HepG2 (cell line): Measurements from ENCODE around the gene KIZ. TPM values are rescaled to one million over a fixed set of nuclear protein-coding genes. Genes with fewer than 3 reads are reported as not detected.

Experiments used
- ARNT2 ChIP-seq: sonication (generic); formaldehyde crosslinking; IDR thresholded peaks from 2 replicates; pipeline ENCODE4 v1.8.0; 2022; ENCODE audit warnings: mild to moderate bottlenecking, low read depth, missing genetic modification reagents, moderate library complexity
- CBFB ChIP-seq: sonication (generic); formaldehyde crosslinking; IDR thresholded peaks from 2 replicates; pipeline ENCODE4 v1.4.0; 2020; ENCODE audit warnings: missing genetic modification reagents
- ETV5 ChIP-seq: IDR thresholded peaks from 2 replicates; pipeline ENCODE4 v1.6.1; 2018; ENCODE audit warnings: missing biosample characterization, missing genetic modification reagents, inconsistent platforms, borderline replicate concordance
- FOXO4 ChIP-seq: sonication (generic); formaldehyde crosslinking; conservative IDR thresholded peaks from 2 replicates; pipeline ENCODE4 v1.8.1; 2023; ENCODE audit warnings: missing genetic modification reagents
- HNF1B ChIP-seq: sonication (generic); formaldehyde crosslinking; IDR thresholded peaks from 2 replicates; pipeline ENCODE4 v1.5.1; 2020; ENCODE audit warnings: mild to moderate bottlenecking, moderate library complexity, missing genetic modification reagents
- KAT8 ChIP-seq: IDR thresholded peaks from 2 replicates; pipeline ENCODE4 v1.6.1; 2016; ENCODE audit warnings: missing genetic modification reagents, missing compliant biosample characterization
- MBNL3 ChIP-seq: fragments of 250-450 bp; sonication (Bioruptor Pico); conservative IDR thresholded peaks from 2 replicates; pipeline ENCODE4 v1.8.0; 2022; ENCODE audit warnings: mild to moderate bottlenecking, inconsistent platforms
- RORA ChIP-seq: sonication (generic); formaldehyde crosslinking; IDR thresholded peaks from 2 replicates; pipeline ENCODE4 v1.5.0; 2020; ENCODE audit warnings: mild to moderate bottlenecking, missing genetic modification reagents, moderate library complexity
- SOX6 ChIP-seq, 2 experiments: fragments of 450-650 bp in 1 of 2; sonication (generic) in 1 of 2; formaldehyde crosslinking in 1 of 2; IDR thresholded peaks; 2 replicates each; pipeline versions ENCODE4 v1.4.0 to v1.6.1; 2017 to 2020; ENCODE audit warnings: antibody characterized with exemption in 1 of 2, mild to moderate bottlenecking in 1 of 2, missing genetic modification reagents in 1 of 2
- TRIM24 ChIP-seq: sonication (generic); formaldehyde crosslinking; IDR thresholded peaks from 2 replicates; pipeline ENCODE4 v1.8.0; 2022; ENCODE audit warnings: mild to moderate bottlenecking, missing genetic modification reagents
- ZBTB33 ChIP-seq: sonication (generic); formaldehyde crosslinking; IDR thresholded peaks from 2 replicates; pipeline ENCODE4 v1.4.0; 2020; ENCODE audit warnings: missing genetic modification reagents
- ZKSCAN8 ChIP-seq: IDR thresholded peaks from 2 replicates; pipeline ENCODE4 v1.6.1; 2016; ENCODE audit warnings: borderline replicate concordance, missing genetic modification reagents, missing compliant biosample characterization
- ZNF567 ChIP-seq: sonication (generic); formaldehyde crosslinking; IDR thresholded peaks from 2 replicates; pipeline ENCODE4 v1.8.1; 2023; ENCODE audit warnings: mild to moderate bottlenecking, missing genetic modification reagents, borderline replicate concordance
- ZNF646 ChIP-seq: sonication (generic); formaldehyde crosslinking; IDR thresholded peaks from 2 replicates; pipeline ENCODE4 v1.9.0; 2021; ENCODE audit warnings: mild to moderate bottlenecking, missing genetic modification reagents
- ZNF720 ChIP-seq: sonication (generic); formaldehyde crosslinking; IDR thresholded peaks from 2 replicates; pipeline ENCODE4 v1.4.0; 2020; ENCODE audit warnings: missing genetic modification reagents
- ZSCAN29 ChIP-seq: sonication (generic); formaldehyde crosslinking; conservative IDR thresholded peaks from 2 replicates; pipeline ENCODE4 v1.4.0; 2020; ENCODE audit warnings: mild to moderate bottlenecking, missing genetic modification reagents
- polyA plus RNA-seq, 8 experiments: library from polyadenylated mRNA; depleted of rRNA in 3 of 8; stranded (reverse) in 7 of 8; unstranded in 1 of 8; fragments of >200 nt; fragmentation: Illumina TruSeq in 4 of 8; extraction: Trizol in 4 of 8; gene quantifications; 2 replicates each; pipeline versions ENCODE4 v1.2.1 to v1.2.3, GENCODE V29; 2011 to 2016; ENCODE audit warnings: low read depth in 4 of 8, missing spikeins in 1 of 8, mixed read lengths in 1 of 8; ENCODE audit not compliant: insufficient read depth in 1 of 8
- total RNA-seq, 5 experiments: library from RNA; depleted of rRNA; stranded (reverse); fragments of >200 nt; fragmentation: Illumina TruSeq; extraction: Trizol; gene quantifications; 2 replicates each; pipeline ENCODE4 v1.2.3, GENCODE V29; 2016; ENCODE audit warnings: low read depth in 1 of 5

KIZ gene
- total and polyA plus RNA-seq, 2 of the 13 experiments (the other 11 are each of a cell fraction or from before 2014, with no cell fraction given) = 46.3 to 114 TPM

GRCh38 chr20:21184819-21185218 is 58.9 kb downstream of the KIZ start (continued):
- TF ChIP-seq ZNF646 (CRISPR knock-in tag) = peak; percentile 96
- TF ChIP-seq SOX6 (IDR thresholded peaks at IDR 0.05) = no peak
- peak; percentile 80 for TF ChIP-seq SOX6 (CRISPR knock-in tag; IDR thresholded peaks at IDR 0.05)
- TF ChIP-seq RORA (CRISPR knock-in tag) = no peak
- TF ChIP-seq ZKSCAN8 (CRISPR knock-in tag) = peak; percentile 44; the same call in 1 of the 2 replicates
- TF ChIP-seq HNF1B (CRISPR knock-in tag) = 0 out of 2 replicates have a peak, but pooled peaks have one; percentile 29
- no peak for TF ChIP-seq ZSCAN29 (CRISPR knock-in tag)
- no peak for TF ChIP-seq FOXO4
- TF ChIP-seq ZBTB33 = peak; percentile 58; the same call in 1 of the 2 replicates
- no peak for TF ChIP-seq ZNF567
- TF ChIP-seq ARNT2 (CRISPR knock-in tag) = no peak
- no peak for TF ChIP-seq ZNF720
- peak; percentile 38; the same call in 1 of the 2 replicates for TF ChIP-seq ETV5 (CRISPR knock-in tag)
- no peak for TF ChIP-seq KAT8
- 0 out of 2 replicates have a peak, but pooled peaks have one; percentile 42 for TF ChIP-seq CBFB (CRISPR knock-in tag)
- peak; percentile 71; the same call in 1 of the 2 replicates for TF ChIP-seq TRIM24 (CRISPR knock-in tag)
- TF ChIP-seq MBNL3 = no peak
